ENCODE data around the gene RXRA.
"Not testable (repeated sequence)": the region's sequence is repeated elsewhere in the genome, so short reads cannot be mapped to it uniquely, and the experiment has no call there.

Gene RXRA

DNA sequence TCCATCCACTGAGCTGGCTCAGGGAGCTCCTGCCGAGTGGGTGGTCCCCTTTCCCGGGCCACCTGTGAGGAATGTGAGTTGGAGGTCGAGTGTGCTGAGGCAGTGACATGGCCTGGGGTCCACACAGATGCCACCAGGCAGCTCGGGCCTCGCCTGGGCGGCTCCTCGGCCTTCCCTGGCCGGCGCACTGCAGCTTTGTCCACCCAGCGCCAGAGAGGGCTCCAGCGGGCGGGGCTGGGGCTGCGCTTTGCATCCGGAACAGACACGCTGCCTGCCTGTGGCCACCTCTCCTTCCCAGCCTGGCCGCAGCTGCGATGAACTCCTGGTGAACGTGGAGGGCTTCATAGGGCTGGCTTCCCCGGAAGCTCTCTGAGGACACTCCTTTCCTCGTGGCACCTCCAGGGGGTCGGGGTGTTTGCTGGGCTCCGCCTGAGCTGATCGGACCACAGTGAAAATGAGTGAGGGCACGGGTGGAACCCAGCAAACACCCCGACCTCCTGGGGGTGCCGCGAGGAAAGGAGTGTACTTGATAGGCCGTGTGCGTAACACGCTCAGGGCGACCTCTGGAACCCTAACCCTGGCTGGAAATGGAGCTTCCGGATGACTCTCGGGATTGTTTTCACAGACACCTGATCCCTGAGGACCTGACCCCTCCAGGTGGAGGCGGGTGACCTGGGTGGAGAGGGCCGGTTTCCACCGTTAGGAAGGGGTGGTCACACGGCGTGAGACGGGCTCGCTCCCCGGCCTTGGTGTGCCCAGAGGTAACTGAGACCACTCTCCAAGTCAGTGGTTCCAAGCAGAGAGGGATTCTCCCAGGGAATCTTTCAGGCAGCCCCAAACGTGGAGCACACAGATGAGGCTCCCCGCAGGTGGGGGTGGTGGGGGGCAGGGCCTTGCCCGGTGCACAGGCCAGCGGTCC lies 31.8 kb upstream of the RXRA start:
- DNase-seq, result no peak

DNA sequence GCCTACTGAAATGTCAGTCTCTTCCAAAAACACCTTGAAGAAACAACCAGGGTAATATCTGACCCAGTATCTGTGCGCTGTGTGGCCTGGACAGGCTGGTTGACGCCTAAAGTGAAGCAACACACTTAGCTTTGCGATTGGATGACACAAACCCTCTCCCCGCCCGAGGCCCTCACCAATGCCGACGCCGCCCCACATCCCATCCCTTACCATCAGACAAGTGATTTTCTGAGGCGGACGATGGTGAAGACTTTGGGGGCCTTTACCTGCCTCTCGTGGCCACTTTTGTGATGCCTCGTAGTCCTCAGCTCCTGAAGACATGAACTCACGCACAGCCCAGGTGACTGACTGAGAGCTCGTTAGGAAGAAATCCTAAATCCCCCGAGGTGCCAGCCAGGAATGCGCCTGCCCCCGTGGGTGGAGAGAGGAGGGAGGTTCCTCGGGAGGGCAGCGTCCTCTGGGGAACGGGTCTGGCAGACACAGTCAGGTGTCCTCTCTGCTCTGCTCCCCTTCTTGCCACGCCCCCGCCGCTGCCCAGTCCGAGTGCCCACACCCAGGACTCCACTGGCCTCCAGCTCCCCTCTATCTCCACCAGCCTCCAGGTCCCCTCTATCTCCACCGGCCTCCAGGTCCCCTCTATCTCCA lies 31.0 kb upstream of the RXRA start:
- DNase-seq, result no peak

DNA sequence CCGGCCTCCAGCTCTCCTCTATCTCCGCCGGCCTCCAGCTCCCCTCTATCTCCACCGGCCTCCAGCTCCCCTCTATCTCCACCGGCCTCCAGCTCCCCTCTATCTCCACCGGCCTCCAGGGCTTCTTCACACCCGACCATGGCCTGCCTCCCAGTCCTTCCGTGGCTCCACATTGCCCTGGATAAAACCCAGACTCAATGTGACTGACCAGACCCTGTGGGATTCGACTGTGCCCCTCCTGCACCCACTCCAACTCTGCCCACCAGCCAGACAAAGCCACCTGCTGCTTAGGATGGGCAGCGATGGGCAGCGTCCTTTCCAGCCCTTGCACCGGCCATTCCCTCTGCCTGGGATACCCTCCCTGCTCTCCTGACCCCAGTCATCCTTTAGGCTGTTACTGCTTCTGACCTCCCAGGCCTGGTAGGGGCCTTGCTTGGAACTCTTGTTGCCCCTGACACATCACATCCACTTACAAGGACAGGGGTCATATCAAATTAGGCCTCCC lies 30.5 kb upstream of the RXRA start:
- no peak for DNase-seq

DNA sequence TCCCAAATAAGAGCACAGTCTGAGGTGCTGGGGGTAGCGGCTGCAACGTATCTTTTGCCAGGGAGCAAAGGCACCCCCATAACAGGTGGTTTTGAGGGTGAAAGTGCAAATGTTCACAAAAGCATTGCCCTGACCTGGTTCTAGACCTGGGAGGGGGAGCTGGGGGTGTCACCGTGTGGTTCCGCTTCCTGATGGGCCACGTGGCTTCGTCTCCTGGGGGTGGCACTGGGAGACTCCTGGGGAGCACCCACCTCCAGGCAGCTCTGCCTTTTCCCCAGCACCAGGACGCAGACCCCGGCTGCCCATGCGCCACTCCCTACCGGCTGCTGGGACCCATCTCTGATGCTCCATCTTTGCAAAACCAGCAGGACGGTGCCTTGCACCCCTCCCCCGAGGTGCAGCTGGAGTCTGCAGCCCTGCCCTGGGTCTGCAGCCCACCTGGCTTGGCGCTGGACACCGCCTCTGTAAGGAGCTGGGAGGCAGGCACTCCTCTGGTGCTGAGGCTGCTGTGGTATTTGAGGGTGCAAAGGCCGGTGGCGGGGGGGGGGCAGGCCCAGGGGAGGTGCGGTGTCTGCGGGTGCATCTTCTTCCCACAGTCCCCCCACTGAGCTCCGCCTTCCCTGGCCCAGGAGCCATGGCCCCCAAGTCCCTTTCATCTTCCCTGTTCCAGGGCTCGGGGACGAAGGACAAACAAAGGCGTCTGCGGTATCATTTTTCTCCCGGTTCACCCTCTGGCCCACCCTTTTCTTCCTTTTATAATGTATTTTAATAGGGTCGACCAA lies 29.8 kb upstream of the RXRA start:
- DNase-seq, result no peak

DNA sequence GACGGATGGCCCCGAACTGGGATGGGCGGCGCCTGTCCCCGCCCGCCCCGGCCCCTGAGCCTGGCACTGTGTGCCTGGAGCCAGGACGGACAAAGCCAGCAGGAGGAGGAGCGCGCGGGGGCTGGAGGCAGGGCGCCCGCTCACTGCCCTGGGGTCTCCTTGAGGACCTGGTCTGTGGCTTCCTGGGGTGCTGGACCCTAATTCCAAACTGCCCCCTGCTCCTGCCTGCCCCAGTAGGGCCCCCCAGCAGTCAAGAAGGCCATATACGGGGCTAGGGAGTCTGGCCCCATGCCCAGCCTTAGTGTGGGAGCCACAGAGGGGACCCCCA lies 29.2 kb upstream of the RXRA start:
- DNase-seq, result no peak

DNA sequence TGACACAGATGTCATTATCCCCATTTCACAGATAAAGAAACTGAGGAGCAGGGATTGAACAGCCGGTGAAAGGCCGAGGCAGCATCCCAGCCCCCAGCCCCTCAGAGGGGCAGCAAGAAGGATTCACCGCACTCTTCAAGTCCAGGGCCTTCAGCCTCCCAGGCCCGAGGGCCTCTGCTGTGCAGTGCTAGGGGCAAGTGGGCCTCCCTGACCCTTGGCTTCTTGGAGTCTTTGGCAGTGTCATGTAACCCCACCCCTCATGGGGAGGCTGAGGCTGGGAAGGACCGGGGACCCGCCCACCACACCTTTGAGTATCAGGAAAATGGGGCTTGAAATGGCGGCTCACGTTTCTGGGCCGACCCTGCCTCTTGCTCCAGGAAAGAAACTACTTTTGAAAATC lies 28.7 kb upstream of the RXRA start:
- DNase-seq, result no peak

DNA sequence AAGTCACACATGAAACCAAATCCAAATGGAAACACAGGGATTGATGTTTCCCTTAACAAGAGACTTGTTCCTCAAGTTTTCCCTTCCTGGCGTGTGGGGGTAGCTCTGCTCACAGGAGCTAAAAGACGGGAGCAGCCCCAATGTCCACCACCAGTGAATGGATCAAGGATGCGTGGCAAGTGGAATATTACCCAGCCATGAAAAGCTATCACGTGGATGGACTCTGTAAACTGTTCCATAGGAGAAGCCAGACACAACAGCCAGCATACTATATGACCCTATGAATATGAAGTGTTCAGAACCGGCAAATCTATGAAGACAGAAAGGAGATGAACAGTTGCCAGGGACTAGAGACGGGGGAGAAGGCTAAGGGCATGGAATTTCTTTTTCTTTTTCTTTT lies 28.3 kb upstream of the RXRA start:
- no peak for DNase-seq

DNA sequence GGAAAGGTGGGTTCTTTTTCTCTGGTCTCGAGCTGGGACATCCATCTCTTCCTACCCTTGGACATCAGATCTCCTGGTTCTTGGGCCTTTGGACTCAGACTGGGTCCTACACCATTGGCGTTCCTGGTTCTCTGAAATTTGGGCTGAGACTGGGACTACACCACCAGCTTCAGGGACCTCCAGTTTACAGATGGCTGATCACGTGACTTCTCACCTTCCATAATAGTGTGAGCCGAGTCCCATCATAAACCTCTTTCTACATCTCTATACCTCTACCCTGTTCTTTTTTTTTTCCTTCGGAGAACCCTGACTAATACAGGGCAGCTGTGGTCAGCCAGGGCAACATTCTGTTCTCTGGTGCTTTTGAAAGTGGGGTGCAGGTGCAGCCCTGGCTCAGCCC lies 27.2 kb upstream of the RXRA start:
- no peak for DNase-seq

DNA sequence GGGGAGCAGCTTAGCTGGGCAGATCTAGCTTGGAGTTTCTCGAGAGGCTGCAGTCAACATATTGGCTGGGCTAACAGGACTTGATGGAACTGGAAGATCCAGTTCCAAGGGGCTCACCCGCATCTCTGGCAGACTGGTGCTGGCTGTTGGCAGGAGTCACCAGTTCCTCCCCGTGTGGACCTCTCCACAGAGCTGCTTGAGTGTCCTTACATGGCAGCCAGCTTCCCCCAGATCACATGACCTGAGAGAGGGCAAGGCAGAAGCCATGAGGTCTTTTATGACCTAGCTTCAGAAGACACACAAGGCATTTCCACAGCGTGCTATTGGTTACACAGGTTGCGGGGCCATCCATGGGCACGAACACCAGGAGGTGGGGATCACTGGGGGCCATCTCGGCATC lies 26.4 kb upstream of the RXRA start:
- DNase-seq, result no peak

DNA sequence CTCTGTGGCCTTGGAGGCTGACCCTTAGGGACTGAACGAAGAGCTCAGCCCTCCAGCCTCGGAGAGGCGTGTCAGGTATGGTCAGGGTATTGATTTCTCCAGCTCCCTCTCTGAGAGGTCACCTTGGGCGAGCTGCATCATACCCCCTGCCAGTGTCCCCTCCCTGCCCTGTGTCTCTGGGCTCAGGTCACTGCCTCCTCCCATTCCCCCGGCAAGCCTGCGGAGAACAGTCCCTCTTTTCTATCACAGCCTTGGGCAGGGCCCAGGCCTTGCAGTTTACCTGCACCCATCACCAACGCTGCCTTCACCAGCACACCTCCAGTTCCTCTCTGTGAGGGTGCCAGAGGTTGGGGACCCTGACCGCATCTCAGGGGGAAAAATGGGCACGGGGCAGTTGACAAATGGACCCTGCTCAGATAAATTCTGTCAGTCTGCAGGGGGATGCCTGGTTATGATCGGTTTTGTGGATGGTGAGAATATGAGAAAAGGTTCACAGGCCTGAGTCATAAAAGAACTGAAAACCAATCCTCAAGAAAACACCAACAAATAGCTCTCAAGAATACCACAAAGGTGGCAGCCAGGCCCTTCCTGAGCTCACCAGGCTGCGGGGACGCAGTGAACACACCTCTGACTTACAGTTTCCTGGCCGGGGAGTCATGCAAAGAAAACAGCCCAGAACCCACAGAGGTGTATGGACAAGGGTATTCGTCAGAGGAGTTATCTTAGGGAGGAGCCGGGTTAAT lies 24.7 kb upstream of the RXRA start:
- no peak for DNase-seq

DNA sequence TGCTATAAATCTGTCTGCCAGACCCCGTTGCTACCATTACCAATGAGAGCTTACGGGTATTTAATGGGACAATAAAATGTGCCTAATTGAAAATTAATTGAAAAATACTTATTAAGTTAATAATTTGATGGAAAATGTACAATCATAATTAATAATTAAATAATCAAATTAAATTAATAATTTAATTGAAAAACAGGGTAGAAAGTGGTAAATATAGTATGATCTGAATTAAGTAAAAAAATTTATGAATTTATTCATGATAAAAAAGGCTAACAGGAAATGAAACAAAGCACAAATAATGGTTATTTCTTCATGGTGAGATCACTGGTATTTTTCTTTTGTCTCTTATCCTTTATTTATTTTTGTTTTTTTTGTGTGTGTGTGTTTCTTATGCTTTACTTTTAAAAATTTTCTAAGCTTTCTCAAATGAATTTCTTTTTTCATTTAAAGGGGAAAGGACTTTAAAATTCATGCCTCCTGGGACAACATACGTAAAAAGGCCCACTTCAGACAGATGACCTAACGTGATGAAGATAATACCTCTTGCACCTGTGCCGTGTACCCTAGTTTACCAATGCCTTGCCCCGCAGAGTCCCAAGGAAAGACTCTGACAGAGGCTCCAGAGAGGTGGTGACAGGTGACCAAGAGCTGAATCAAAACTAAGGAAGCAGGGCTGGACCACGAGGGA lies 24.0 kb upstream of the RXRA start:
- DNase-seq, result no peak

DNA sequence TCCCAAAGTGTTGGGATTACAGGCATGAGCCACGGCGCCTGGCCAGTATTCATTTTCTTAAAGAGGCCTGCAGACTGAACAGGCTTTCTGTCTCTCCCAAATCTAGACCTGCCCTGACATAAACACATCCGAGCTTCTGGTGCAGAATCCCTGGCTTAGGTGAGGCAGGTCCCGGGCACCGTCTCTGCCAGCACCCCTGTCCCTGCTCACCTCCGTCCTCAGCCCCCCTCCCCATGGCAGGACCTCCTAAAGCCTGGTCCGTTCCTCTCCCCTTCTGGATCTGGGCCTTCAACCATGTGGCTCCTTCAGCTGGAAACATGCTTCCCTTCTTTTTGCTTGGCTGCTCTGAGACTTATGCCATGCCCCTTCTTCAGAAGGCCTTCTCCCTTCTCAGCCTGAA lies 22.7 kb upstream of the RXRA start:
- no peak for DNase-seq

DNA sequence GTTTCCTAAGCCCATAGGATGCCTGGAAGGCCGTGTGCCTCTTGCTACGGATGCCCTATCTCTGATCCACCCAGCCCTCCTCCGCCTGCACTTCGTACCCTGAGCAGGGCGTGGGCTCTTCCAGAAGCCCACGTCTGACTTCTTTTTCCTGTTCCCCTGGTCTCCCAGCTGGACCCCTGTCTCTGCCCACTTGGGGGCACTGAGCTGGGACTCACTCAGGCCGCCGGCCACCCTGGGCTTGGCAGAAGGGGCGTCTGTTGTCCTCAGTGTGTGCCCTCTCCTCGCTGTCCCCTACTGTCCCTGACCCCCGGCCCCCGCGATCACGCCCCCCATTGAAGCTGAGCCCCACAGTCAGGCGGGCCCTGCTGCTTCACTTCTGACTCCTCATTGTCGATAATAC lies 22.0 kb upstream of the RXRA start:
- DNase-seq, result no peak

DNA sequence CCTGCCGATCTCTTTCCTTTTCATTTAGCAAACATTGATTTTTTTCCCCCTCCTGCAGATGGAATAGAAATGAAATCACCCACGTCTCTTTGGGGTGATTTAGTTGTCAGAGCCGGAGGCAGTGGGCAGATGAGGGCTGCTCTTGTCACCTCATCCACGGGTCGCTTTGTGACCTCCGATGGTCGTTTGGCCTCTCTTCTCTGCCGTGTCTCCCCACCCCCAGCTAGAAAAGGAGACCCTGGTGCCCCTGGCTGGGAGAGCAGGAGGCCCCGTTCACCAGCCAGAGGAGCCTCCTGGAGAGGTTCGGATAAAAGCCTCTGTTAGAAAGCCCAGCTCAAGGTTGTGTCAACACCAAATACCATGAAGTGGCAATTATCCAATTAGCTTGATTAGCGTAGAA lies 21.6 kb upstream of the RXRA start:
- DNase-seq, result peak; percentile 50

DNA sequence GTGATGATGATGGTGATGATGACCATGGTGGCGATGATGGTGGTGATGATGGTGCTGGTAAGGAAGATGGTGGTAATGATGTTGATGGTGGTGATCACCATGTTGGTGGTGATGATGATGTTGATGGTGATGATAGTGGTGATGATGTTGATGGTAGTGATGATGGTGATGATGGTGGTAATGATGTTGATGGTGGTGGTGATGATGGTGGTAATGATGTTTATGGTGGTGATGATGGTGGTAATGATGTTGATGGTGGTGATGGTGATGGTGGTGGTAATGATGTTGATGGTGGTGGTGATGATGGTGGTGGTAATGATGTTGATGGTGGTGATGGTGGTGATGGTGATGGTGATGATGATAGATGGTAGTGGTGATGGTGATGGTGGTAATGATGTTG lies 20.7 kb upstream of the RXRA start:
- DNase-seq, result no peak

DNA sequence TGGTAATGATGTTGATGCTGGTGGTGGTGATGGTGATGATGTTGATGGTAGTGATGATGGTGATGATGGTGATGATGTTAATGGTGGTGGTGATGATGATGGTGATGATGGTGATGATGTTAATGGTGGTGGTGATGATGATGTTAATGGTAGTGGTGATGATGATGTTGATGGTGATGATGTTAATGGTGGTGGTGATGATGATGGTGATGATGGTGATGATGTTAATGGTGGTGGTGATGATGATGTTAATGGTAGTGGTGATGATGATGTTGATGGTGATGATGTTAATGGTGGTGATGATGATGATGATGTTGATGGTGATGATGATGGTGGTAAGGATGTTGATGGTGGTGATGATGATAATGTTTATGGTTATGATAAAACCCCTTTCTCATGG lies 20.2 kb upstream of the RXRA start:
- DNase-seq, result not testable (repeated sequence)

DNA sequence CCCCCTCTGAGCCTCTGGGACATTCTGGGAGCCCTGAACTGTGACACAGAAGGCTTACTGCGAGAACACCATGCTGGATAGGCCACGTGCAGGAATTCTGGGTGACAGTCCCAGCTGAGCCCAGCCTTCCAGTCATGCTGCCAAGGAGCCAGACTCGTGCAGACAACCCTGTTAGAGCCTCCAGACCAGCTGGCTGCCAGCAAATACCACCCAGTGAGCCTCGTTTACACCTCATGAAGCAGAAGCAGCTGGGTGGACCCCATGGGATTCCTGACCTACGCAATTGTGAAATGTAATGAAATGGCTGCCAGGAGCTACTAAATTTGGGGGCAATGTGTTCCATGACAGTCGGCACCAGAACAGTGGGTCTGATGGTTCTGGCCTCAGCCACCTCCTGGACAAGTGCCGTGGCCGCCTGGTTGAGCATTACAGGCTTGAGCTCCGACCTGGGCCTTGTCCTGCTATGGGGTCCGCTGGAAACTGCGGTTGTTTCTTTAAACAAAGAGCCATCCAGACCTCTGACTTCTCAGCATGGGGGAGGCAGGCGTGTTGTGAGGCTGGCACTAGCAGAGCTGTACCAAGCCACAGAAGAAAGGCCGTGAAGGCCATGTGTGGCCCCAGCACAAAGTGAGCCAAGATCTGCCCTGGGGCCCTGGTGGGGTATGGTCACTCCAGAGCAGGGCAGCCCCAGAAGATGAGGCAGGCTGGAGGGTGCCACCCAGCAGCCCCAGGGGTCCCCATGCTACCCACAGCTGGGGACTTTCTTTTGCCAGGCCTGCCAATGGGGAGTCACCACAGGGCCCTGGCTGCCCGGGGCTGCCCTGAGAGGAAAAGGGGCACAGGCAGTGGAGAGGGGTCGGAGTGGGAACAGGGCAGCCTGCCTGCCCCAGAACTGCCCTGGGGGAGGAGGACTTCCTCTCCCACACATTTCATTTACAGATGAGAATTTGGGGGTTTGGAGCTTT lies 19.3 kb upstream of the RXRA start:
- DNase-seq, result no peak

DNA sequence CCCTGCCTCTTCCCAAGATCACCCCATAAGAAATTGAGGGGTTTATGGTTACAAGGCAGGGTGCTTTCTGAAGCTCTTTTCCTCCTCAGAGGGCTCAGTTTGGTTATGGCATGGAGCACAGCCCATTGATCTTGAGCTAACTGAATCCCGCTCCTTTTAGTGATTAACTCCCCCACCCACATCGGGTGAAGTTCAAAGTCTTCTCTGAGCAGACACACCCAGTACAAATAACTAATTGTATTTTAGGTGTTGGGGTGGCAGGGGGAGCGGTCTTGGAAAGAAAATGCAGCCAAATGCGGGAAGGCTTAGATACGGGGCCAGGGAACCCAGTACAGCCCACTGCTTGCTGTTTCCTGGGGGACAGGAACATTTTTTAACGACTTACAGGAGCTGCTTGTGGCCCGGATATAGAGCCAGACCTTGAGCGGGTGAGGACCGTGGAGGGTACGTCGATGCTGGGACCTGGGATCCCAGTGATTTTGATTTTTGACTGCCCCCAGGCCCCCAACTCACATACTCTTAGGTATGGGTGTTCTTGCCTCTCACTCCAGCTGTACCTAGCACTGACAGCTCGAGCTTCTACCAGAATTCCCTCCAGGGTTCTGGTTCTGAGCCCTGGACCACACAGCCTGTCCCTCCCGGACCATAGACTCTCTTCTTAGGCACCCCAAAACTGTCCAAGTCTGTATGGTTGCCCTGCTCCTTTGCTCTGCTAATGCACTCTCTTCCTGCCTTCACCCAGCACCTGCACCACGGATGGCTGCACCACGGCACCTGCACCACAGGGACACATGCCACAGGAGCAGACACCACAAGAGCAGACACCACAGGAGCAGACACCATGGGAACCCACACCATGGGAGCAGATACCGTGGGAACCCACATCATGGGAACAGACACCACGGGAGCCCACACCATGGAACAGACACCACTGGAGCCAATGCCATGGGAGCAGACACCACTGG lies 18.3 kb upstream of the RXRA start:
- no peak for DNase-seq

DNA sequence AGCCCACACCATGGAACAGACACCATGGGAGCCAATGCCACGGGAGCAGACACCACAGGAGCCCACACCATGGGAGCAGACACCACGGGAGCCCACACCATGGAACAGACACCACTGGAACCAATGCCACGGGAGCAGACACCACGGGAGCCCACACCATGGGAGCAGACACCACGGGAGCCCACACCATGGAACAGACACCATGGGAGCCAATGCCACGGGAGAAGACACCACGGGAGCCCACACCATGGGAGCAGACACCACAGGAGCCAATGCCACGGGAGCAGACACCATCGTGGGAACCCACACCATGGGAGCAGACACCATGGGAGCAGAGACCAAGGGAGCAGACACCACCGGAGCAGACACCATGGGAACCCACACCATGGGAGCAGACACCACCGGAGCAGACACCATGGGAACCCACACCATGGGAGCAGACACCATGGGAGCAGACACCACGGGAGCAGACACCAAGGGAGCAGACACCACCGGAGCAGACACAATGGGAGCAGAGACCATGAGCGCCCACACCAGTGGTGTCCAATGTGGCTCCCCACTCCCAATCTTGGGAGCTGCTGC lies 17.5 kb upstream of the RXRA start:
- not testable (repeated sequence) for DNase-seq

DNA sequence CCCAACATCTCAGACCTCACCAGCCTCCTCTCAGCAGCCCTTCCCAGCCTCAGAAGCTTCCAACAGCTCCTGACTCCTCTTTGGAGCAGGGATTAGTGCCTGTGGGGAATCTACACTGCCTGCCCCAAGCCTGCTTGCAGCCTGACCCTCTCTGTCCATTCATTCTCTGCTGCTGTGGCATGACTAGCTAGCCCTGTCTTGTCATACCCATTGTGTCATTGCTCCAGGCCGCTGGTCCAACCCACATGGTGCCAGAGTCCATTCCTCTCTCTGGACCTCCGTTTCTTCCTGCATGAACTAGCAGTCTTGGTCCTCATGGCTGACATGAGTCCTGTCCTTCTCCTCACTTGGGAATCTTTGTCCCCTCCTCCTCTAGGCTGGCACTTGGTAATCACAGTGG lies 12.8 kb upstream of the RXRA start:
- DNase-seq, result no peak
